IPS-20b (cell line): ENCODE results near the gene RAD51B.

ENCODE experiments used
- H3K27ac ChIP-seq: one replicate; pipeline ENCODE4 v1.5.1; 2013; ENCODE audit warnings: low read length
- H3K27me3 ChIP-seq: 2 replicates; pipeline ENCODE4 v1.6.1; 2013; ENCODE audit warnings: mild to moderate bottlenecking, low read length, inconsistent platforms; ENCODE audit not compliant: insufficient read depth
- H3K36me3 ChIP-seq: 2 replicates; pipeline ENCODE4 v1.6.1; 2013; ENCODE audit warnings: low read depth, mild to moderate bottlenecking, inconsistent platforms, low read length, moderate library complexity; ENCODE audit not compliant: insufficient read depth
- H3K4me1 ChIP-seq: 2 replicates; pipeline ENCODE4 v1.6.1; 2013; ENCODE audit warnings: mild to moderate bottlenecking, control low read depth, inconsistent platforms, low read length, moderate library complexity; ENCODE audit not compliant: insufficient read depth
- H3K4me3 ChIP-seq: 2 replicates; pipeline ENCODE4 v1.5.1; 2013; ENCODE audit warnings: mild to moderate bottlenecking, low read length, inconsistent platforms
- H3K9ac ChIP-seq: 2 replicates; pipeline ENCODE4 v1.6.1; 2013; ENCODE audit warnings: low read depth, mild to moderate bottlenecking, inconsistent platforms, low read length, moderate library complexity
- H3K9me3 ChIP-seq: 2 replicates; pipeline ENCODE4 v1.6.1; 2013; ENCODE audit warnings: mild to moderate bottlenecking, low read depth, low read length, inconsistent platforms; ENCODE audit not compliant: insufficient read depth

Gene RAD51B

DNA sequence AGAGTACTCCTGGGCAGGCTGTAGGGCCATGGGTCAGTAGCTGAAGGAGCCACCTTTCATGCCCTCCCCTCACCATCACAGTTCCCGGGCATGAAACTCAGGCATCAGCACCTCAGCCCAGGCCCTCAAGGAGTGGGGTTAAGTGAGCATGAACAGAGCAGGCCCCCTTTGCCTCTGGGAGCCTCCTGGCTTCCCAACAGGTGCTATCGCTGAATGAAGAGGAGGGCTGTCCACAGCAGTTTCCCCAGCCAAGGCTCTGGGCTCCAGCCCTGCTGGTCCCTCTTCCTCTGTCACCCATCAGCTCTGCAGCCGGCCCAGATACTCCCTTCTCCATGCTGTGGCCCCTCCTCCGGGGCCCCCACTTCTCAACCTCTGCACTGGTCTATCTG is 789.0 kb downstream of the RAD51B start:
- Histone ChIP-seq H3K4me1 (peaks cover 5% of the 10 kb centered on the region; the same call in 1 of the 2 replicates), H3K9ac (no peak overlapping the region)

DNA sequence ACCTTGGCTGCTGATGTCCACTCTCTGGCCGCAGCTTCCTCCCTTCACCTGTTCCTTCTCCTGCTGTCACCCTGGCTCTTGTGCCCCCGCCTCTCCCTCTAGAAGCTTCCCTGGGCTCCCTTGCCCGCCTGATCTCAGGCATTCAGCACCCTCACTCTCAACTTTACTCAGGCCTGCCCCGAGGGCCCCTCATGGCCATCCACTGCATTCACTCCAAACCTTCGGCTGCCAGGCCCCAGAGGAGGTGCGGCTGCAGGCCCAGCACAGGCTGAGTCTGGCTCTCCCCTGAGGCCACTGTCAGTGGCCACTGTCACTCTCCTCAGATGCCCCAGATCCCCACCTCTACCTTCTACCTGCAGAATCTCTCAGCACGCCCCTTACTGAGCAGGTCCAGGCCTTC is 789.4 kb downstream of the RAD51B start:
- Histone ChIP-seq H3K9me3 (no peaks in the 10 kb centered on the region), H3K4me3 (no peak overlapping the region), H3K27me3 (no peaks in the 10 kb centered on the region), H3K36me3 (no peaks in the 10 kb centered on the region), H3K4me1 (peaks cover 5% of the 10 kb centered on the region; the same call in 1 of the 2 replicates), H3K27ac (no peak overlapping the region), H3K9ac (no peak overlapping the region)

More for the DNA sequence above, 789.0 kb downstream of the RAD51B start:
- Histone ChIP-seq H3K36me3 (no peaks in the 10 kb centered on the region), H3K27ac (no peak overlapping the region), H3K9me3 (no peaks in the 10 kb centered on the region), H3K4me3 (no peak overlapping the region), H3K27me3 (no peaks in the 10 kb centered on the region)

DNA sequence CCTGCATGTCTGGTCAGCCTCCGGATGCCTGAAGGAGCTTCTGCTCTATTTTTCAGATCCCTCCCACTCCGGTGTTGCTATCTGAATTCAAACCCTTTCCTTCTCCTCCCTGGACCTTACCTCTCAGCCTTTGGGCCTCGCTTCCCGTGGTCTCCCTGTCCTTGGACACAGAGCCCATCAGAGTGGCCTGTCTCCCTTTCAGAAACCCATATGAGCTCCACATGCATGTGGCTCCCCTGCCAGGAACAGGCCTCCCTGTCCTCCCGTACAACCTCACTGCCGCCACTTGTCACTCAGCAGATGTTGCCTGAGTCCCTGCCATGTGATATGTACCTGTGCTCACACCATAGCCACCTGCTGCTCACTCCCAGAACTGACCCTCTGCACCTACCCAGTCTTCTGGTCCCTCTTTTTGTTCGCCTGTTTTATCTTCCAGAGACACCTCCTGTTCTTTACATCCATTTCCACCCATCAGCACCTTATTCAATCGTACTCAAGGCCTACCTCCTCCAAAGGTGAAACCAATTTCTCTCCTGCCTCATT is 790.7 kb downstream of the RAD51B start:
- H3K27ac ChIP-seq: no peak overlapping the region
- H3K4me3 ChIP-seq: no peak overlapping the region
- H3K9me3 ChIP-seq: peaks cover 6% of the 10 kb centered on the region
- H3K36me3 ChIP-seq: no peaks in the 10 kb centered on the region
- H3K27me3 ChIP-seq: no peaks in the 10 kb centered on the region
- H3K9ac ChIP-seq: no peak overlapping the region
- H3K4me1 ChIP-seq: peaks cover 5% of the 10 kb centered on the region; the same call in 1 of the 2 replicates

- H3K36me3 ChIP-seq: no peaks in the 10 kb centered on the region
- no peak overlapping the region for H3K4me3 ChIP-seq
- peaks cover 14% of the 10 kb centered on the region for H3K9me3 ChIP-seq
- no peaks in the 10 kb centered on the region for H3K27me3 ChIP-seq
- H3K4me1 ChIP-seq: peaks cover 5% of the 10 kb centered on the region; the same call in 1 of the 2 replicates
- H3K27ac ChIP-seq: no peak overlapping the region
- no peak overlapping the region for H3K9ac ChIP-seq
Measured at GRCh38 chr14:68611599-68611998, 792.0 kb downstream of the RAD51B start.

DNA sequence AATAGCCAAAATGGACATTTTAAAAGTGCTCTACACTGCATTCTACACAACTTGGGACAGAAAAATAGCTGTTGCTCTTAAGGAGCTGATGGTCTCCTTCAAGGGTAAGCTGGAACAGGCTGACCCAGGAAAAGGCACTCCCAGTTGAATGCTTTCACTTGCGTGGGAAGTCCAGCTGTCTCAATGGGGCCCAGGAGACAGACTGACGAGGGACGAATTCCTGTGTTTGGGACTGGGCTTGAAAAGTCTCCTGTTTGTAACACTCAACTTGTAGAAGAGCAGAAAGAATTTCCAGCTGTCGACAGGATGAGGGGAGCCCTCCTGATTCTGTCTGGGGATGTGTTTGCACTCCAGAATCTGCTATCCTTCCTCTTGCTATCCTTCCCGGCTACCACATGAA is 792.5 kb downstream of the RAD51B start:
- Histone ChIP-seq H3K9me3 (peaks cover 19% of the 10 kb centered on the region), H3K4me3 (no peak overlapping the region), H3K27me3 (no peaks in the 10 kb centered on the region), H3K4me1 (peaks cover 2% of the 10 kb centered on the region; the same call in 1 of the 2 replicates), H3K9ac (no peak overlapping the region), H3K36me3 (no peaks in the 10 kb centered on the region), H3K27ac (no peak overlapping the region)

GRCh38 chr14:68616221-68616902 is 796.8 kb downstream of the RAD51B start:
- Histone ChIP-seq H3K27ac (no peak overlapping the region), H3K27me3 (no peaks in the 10 kb centered on the region), H3K4me3 (no peak overlapping the region), H3K9ac (no peak overlapping the region), H3K4me1 (no peaks in the 10 kb centered on the region), H3K36me3 (no peaks in the 10 kb centered on the region), H3K9me3 (peaks cover 36% of the 10 kb centered on the region)

DNA sequence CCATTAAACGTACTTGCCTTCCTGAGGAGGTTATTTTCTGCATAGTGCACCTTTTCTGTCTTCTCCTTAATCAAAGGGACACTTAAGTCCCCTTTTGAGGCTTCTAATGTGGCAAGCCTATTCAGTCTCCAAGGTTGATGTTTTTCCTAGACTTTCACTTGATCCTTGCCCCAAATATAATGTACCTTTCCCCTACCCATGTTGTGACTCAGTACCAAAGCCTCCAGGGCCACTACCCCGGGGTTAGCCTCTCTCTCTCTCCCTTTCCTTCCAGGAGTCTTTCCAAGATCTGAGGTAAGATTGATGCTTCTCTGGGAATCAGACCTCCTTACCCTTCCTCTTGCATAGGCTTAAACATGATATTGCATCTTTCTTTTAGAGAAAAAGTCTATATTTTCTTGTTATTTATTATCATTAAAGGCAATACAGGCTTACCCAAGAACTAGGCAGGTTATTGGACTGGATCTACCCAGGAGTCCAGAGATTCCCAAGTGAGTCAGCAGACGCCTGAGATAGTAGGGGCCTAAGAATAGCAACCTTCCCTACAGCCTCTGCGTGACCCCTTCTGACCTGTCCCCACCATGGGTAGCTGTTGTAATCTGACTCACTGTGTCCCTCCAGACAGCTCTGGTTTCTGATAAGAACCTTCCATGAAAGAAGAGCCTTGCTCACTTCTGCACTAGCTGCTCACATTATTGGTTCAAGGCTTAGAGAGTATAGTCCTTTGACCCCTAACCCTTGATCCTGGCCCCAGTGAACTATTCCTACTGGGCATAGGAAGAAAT is 800.4 kb downstream of the RAD51B start:
- no peaks in the 10 kb centered on the region for H3K27me3 ChIP-seq
- H3K9ac ChIP-seq: no peak overlapping the region
- no peaks in the 10 kb centered on the region for H3K4me1 ChIP-seq
- H3K27ac ChIP-seq: no peak overlapping the region
- peaks cover 29% of the 10 kb centered on the region for H3K9me3 ChIP-seq
- H3K4me3 ChIP-seq: no peak overlapping the region
- H3K36me3 ChIP-seq: no peaks in the 10 kb centered on the region

GRCh38 chr14:68621400-68622365 is 802.1 kb downstream of the RAD51B start:
- Histone ChIP-seq H3K4me3 (no peak overlapping the region), H3K9me3 (peaks cover 21% of the 10 kb centered on the region), H3K9ac (no peak overlapping the region), H3K4me1 (no peaks in the 10 kb centered on the region), H3K27me3 (no peaks in the 10 kb centered on the region), H3K27ac (no peak overlapping the region), H3K36me3 (no peaks in the 10 kb centered on the region)

DNA sequence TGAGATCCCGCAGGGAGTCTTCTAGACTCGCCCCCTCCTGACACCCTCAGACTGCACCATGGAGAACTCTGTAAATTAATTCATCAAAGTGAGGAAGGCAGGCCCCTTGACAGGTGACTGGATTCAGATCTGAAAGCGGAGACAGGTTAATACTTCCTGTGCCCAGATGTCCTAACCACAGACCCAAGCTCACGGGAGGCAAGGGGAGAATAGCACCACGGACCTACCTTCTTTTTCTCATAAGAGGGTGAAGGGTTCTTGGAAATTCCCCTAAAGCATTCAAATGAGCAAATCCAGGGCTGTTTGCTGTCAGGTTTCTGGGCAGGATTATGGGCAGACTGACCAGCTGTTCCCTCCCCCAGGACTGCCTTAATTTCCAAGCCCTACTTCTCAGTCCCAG is 803.3 kb downstream of the RAD51B start:
- Histone ChIP-seq H3K27me3 (peaks cover 5% of the 10 kb centered on the region; the same call in 1 of the 2 replicates), H3K36me3 (no peaks in the 10 kb centered on the region), H3K9ac (no peak overlapping the region), H3K9me3 (peaks cover 10% of the 10 kb centered on the region; the same call in 1 of the 2 replicates), H3K27ac (no peak overlapping the region), H3K4me3 (no peak overlapping the region), H3K4me1 (no peaks in the 10 kb centered on the region)

DNA sequence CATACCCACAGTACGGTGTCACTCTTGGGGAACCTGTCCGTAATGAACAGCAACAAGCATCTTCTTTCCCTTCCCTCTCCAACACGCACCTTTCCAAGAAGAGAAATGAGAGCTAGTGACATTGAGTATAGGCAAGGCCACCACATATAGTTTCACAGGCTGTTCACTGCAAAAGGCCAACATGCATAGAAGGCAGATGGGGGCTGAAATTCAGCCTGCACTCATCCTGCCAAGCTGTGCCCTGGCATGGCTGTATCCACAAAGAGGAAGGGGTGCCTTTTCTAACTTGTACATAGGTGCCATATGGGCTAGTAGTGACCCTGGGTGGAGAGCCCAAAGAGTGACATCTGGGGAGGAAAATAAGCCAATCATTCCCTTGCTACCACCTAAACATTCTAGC is 803.7 kb downstream of the RAD51B start:
- no peak overlapping the region for H3K4me3 ChIP-seq
- H3K27me3 ChIP-seq: peaks cover 5% of the 10 kb centered on the region; the same call in 1 of the 2 replicates
- H3K9ac ChIP-seq: no peak overlapping the region
- no peaks in the 10 kb centered on the region for H3K4me1 ChIP-seq
- H3K9me3 ChIP-seq: peaks cover 5% of the 10 kb centered on the region; the same call in 1 of the 2 replicates
- H3K36me3 ChIP-seq: no peaks in the 10 kb centered on the region
- H3K27ac ChIP-seq: no peak overlapping the region

DNA sequence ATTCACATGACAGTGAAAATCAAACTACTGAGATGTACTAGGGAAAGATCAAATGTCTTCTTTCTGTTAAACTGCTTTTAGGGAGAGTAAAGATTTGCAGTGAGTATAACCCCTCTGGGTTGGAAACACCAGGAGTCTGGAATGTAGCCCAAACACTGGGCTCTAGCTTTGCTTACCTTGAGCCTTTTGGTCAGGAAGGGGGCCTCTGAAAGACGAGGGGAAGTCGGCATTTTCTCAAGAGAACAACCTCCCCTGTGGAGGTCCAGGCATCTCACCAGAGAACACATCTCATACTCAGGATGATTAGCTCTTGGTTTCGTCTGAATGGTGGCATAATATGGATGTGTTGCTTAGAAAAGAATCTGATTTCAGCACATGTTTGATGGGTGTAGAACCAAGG is 804.2 kb downstream of the RAD51B start:
- peaks cover 3% of the 10 kb centered on the region; the same call in 1 of the 2 replicates for H3K4me1 ChIP-seq

More for the DNA sequence above, 804.2 kb downstream of the RAD51B start:
- Histone ChIP-seq H3K4me3 (no peak overlapping the region), H3K27me3 (peaks cover 5% of the 10 kb centered on the region; the same call in 1 of the 2 replicates), H3K36me3 (no peaks in the 10 kb centered on the region), H3K9ac (no peak overlapping the region), H3K9me3 (peaks cover under 1% of the 10 kb centered on the region; the same call in 1 of the 2 replicates), H3K27ac (no peak overlapping the region)
